Colonic mucosa (tissue), 4 donors: Measurements from ENCODE around the gene AOPEP. TPM values are rescaled to one million over a fixed set of nuclear protein-coding genes. Genes with fewer than 3 reads are reported as not detected.

ENCODE experiments used
- DNase-seq: peaks from one replicate; pipeline ENCODE4 v3.0.0-alpha.2; 2020
- H3K27ac ChIP-seq: fragments of 200-600 bp; one replicate; pipeline ENCODE4 v1.8.0; 2021
- H3K27me3 ChIP-seq: fragments of 200-600 bp; one replicate; pipeline ENCODE4 v1.8.0; 2021
- H3K36me3 ChIP-seq: fragments of 200-600 bp; one replicate; pipeline ENCODE4 v1.8.0; 2021
- H3K4me1 ChIP-seq: fragments of 200-600 bp; one replicate; pipeline ENCODE4 v1.8.0; 2021; ENCODE audit warnings: mild to moderate bottlenecking
- H3K4me3 ChIP-seq: fragments of 200-600 bp; one replicate; pipeline ENCODE4 v1.8.0; 2021
- H3K9ac ChIP-seq, 2 donors: one replicate each; pipeline ENCODE4 v1.7.0; 2013; ENCODE audit warnings: control low read depth in 2 of 2, low read depth in 2 of 2, low read length in 2 of 2
- H3K9me3 ChIP-seq: fragments of 200-600 bp; one replicate; pipeline ENCODE4 v1.8.0; 2021
- CTCF ChIP-seq: fragments of 200-600 bp; IDR thresholded peaks from one replicate; pipeline ENCODE4 v1.8.0; 2022; ENCODE audit warnings: antibody characterized with exemption, mild to moderate bottlenecking
- intact Hi-C: fragments of 100-400 bp; cut with DNase I; formaldehyde crosslinking; loops from one replicate; pipeline ENCODE4 v1.14.1; 2022
- total RNA-seq, 2 donors: library from RNA; stranded (reverse); fragmentation: NEBNext Ultra II Directional in 1 of 2; extraction: Animal tissue kit (Norgen Biotek cat#: 25700) in 1 of 2; gene quantifications; one replicate each; pipeline ENCODE4 v1.2.1, GENCODE V29; 2021
- donor health status: healthy.
- donor health status: DM: no; HTN: no; CAD: no.
- donor health status: DM: no; HTN: no; CAD: no.

Gene AOPEP
- total RNA-seq, 2 donors from 2014 or later, result 38.4 to 43.2 TPM

- H3K4me1 ChIP-seq, result no peaks in the 10 kb centered on the region
- H3K9me3 ChIP-seq, result no peaks in the 10 kb centered on the region
- no peak overlapping the region for H3K4me3 ChIP-seq
- intact Hi-C loops, result loop anchor here (5.0 kb wide), 2 partner anchors 337 to 442 kb away; no protein-coding TSS in a partner anchor
- TF ChIP-seq CTCF, result no peak
- no peak overlapping the region for H3K27ac ChIP-seq
- no peak overlapping the region for H3K9ac ChIP-seq
- no peaks in the 10 kb centered on the region for H3K36me3 ChIP-seq
- DNase-seq, result no peak
- no peaks in the 10 kb centered on the region for H3K27me3 ChIP-seq
Measured at GRCh38 chr9:95124582-95125367, 398.3 kb downstream of the AOPEP start.

DNA sequence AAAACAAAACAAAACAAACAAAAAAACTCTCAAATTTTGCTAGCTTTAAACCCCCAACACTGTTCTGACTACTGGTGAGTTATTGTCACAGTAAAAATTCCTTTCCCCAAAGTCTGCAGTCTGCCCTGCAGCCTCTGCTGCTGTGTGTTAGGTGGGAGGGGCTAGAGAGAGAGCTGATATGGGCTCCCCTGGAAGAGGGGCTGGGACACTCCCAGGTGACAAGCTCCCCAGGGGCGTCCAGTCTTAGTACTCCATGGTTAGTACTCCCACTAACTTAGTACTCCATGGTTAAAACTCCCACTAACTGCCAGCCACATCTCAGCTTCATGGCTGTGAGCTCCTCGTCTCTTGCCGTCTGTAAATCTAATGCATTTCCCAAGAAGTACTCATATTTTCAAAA is 399.2 kb downstream of the AOPEP start:
- no peaks in the 10 kb centered on the region for H3K4me1 ChIP-seq
- no peak overlapping the region for H3K4me3 ChIP-seq
- intact Hi-C loops, result loop anchor here (5.0 kb wide), 2 partner anchors 338 to 443 kb away; no protein-coding TSS in a partner anchor
- no peaks in the 10 kb centered on the region for H3K36me3 ChIP-seq
- H3K27me3 ChIP-seq, result no peaks in the 10 kb centered on the region
- no peak for DNase-seq
- no peaks in the 10 kb centered on the region for H3K9me3 ChIP-seq
- H3K27ac ChIP-seq, result no peak overlapping the region
- no peak overlapping the region for H3K9ac ChIP-seq
- no peak for TF ChIP-seq CTCF

DNA sequence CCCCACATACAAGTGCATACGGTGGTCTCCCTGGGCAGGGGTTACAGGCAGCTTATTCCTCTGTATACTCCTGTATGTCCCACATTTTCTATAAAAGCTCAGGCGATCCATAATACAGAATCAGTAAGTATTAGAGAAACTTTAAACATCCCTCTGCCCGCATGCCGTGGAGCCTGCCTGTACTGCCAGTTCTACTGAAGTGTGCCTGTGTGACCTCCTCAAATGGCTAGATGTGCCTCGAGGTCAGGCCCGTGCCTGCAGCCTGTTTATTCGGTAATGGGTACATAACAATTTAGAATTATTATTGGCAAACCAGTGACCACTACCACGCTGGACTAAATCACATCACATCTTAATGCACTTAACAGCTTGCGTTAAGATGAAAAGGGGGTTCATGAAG is 400.2 kb downstream of the AOPEP start:
- Histone ChIP-seq H3K4me3 (no peak overlapping the region), H3K9ac (no peak overlapping the region), H3K9me3 (no peaks in the 10 kb centered on the region), H3K27ac (no peak overlapping the region), H3K36me3 (no peaks in the 10 kb centered on the region), H3K27me3 (no peaks in the 10 kb centered on the region), H3K4me1 (no peaks in the 10 kb centered on the region)
- no peak for TF ChIP-seq CTCF
- intact Hi-C loops, result loop anchor here (5.0 kb wide), 2 partner anchors 339 to 444 kb away; no protein-coding TSS in a partner anchor
- DNase-seq, result no peak

GRCh38 chr9:95127249-95128176 is 401.0 kb downstream of the AOPEP start:
- TF ChIP-seq CTCF, result peak; percentile 90
- no peak overlapping the region for H3K4me3 ChIP-seq
- H3K36me3 ChIP-seq, result no peaks in the 10 kb centered on the region
- no peak overlapping the region for H3K27ac ChIP-seq
- intact Hi-C loops, result loop anchor here (5.0 kb wide), 2 partner anchors 340 to 445 kb away; no protein-coding TSS in a partner anchor
- H3K9me3 ChIP-seq, result no peaks in the 10 kb centered on the region
- no peaks in the 10 kb centered on the region for H3K4me1 ChIP-seq
- H3K27me3 ChIP-seq, result no peaks in the 10 kb centered on the region
- H3K9ac ChIP-seq, result peak overlapping the region in 1 of 2 donors; percentile 33
- peak; percentile 86 for DNase-seq

DNA sequence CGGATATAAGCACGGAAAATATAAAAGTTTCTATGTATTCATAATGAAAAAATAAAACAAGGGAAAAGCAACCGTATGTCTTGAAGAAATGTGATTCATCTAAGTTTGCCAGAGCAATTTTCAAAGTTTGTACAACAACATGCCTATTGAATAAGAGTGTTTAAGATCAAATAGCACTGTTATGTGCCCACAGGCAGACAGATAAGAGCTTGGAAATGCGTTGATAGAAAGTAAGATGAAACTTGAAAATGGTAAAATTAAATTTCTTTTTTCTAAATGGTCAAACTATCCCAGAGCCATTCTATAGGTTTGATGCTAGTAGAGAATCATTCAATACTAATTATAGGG is 401.7 kb downstream of the AOPEP start:
- Histone ChIP-seq H3K4me1 (no peaks in the 10 kb centered on the region), H3K27ac (no peak overlapping the region)

More for the DNA sequence above, 401.7 kb downstream of the AOPEP start:
- no peaks in the 10 kb centered on the region for H3K36me3 ChIP-seq
- intact Hi-C loops, result loop anchor here (5.0 kb wide), 2 partner anchors 341 to 446 kb away; no protein-coding TSS in a partner anchor
- no peak overlapping the region for H3K4me3 ChIP-seq
- H3K9me3 ChIP-seq, result no peaks in the 10 kb centered on the region
- no peaks in the 10 kb centered on the region for H3K27me3 ChIP-seq
- H3K9ac ChIP-seq, result no peak overlapping the region
- DNase-seq, result no peak
- TF ChIP-seq CTCF, result no peak
